GM10248 (cell line): ENCODE results near the gene STRN4.

Experiments used
- CTCF ChIA-PET: fragments of 300-600 bp; sonication (Branson Sonifier 250); formaldehyde crosslinking; extraction: SDS; loops from one replicate; lab custom pipeline; 2021; ENCODE audit warnings: antibody characterized with exemption; lab: Yijun Ruan, JAX
- POLR2A ChIA-PET: fragments of 350-650 bp; sonication (Branson Sonifier 250); formaldehyde crosslinking; extraction: SDS; loops from one replicate; lab custom pipeline; 2020; ENCODE audit warnings: antibody characterized with exemption; lab: Yijun Ruan, JAX
- DNase-seq: peaks from one replicate; pipeline ENCODE4 v3.0.0; 2012; ENCODE audit errors: extremely low spot score
- TF ChIP-seq, protein P1 (sequence below): IDR thresholded peaks from 2 replicates; pipeline ENCODE4 v1.5.1; 2012; ENCODE audit warnings: mild to moderate bottlenecking, low read depth; ENCODE audit errors: extremely low read depth, missing control alignments, control extremely low read depth

Gene STRN4

DNA sequence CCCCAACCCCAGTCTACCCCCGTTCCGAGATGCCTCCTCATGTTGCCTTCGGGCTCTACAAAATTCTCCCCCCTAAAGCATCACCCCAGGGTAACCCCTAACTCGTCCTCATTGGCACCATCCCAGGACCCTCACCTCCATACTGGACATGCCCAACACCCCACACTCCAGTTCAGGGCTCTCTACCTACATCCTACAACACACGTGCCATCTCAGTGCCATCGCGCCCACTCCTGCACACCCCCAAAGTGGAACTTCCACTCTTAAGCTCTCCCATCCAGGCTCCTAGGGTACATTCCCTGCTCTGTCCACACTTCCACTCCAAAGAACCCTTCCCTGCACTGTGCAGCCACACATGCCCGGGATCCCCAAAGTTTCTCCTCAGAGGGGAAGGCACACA is 1.2 kb downstream of the STRN4 start:
- POLR2A ChIA-PET: interaction anchor here (1.1 kb wide), 1 partner anchor 10 kb away, joined by 3 read pairs; no protein-coding TSS in a partner anchor
- DNase-seq: no peak
- TF ChIP-seq, protein P1, sequence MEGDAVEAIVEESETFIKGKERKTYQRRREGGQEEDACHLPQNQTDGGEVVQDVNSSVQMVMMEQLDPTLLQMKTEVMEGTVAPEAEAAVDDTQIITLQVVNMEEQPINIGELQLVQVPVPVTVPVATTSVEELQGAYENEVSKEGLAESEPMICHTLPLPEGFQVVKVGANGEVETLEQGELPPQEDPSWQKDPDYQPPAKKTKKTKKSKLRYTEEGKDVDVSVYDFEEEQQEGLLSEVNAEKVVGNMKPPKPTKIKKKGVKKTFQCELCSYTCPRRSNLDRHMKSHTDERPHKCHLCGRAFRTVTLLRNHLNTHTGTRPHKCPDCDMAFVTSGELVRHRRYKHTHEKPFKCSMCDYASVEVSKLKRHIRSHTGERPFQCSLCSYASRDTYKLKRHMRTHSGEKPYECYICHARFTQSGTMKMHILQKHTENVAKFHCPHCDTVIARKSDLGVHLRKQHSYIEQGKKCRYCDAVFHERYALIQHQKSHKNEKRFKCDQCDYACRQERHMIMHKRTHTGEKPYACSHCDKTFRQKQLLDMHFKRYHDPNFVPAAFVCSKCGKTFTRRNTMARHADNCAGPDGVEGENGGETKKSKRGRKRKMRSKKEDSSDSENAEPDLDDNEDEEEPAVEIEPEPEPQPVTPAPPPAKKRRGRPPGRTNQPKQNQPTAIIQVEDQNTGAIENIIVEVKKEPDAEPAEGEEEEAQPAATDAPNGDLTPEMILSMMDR: no peak
- CTCF ChIA-PET: interaction anchor here (1.0 to 1.9 kb wide), 7 partner anchors 9 to 72 kb away, joined by 3 to 7 read pairs (median 5); no protein-coding TSS in a partner anchor

DNA sequence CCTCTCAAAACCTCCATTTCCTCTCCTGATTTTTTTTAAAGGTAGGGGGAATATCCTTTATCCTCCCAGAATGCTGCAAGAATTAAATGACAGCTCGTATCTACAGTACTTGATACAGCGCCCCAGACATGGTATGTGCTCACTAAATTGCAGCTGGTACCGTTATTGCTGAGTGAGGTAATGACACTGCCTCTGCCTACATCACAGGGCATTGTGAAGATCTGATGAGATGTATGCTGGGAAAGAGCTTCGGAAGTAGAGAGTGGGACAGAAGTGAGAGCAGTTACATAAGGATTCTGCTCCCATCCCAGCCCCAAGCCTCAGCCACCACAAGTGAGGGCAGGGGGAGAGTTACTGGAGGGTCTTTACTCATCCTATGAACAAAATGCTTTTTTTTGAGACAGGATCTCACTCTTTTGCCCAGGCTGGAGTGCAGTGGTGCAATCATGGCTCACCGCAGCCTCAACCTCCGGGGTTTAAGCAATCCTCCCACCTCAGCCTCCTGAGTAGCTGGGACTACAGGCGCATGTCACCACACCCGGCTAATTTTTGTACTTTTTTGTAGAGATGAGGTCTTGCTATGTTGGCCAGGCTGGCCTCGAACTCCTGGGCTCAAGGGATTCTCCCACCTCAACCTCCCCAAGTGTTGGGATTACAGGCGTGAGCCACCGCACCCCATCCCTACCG is 2.1 kb downstream of the STRN4 start:
- ChIA-PET POLR2A (no interaction called here), CTCF (interaction anchor here (1.0 to 1.9 kb wide), 8 partner anchors 10 to 83 kb away, joined by 3 to 7 read pairs (median 4); partner anchors contain the start of gene DACT3)
- TF ChIP-seq, protein P1: no peak
- DNase-seq: no peak

DNA sequence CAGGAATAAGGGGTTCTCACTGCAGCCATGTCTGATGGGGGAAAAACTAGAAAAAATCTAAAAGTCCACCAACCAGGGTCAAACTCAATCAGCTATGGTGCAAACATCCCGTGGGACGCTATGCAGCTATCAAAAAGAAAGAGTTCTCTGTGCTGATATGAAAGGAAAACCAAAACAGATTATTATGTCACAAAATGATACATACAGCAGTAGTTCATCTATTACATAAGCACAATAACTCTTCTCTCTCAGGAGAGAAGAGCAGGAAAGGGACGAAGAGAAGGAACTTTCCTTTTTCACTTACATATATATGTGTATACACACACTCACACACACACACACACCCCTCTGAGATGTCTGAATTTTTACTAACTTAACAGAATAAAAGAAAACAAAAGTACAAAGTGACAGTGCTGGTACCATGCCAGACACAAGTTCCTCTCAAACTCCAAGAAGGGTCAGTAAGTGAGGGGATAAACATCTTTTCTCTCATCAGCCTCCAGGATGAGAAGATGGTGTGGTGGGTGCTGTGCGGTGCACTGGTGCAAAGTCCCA is 3.2 kb downstream of the STRN4 start:
- TF ChIP-seq, protein P1: no peak
- DNase-seq: no peak
- POLR2A ChIA-PET: no interaction called here
- CTCF ChIA-PET: interaction anchor here (1.2 to 3.4 kb wide), 5 partner anchors 11 to 97 kb away, joined by 4 to 22 read pairs (median 6); no protein-coding TSS in a partner anchor

DNA sequence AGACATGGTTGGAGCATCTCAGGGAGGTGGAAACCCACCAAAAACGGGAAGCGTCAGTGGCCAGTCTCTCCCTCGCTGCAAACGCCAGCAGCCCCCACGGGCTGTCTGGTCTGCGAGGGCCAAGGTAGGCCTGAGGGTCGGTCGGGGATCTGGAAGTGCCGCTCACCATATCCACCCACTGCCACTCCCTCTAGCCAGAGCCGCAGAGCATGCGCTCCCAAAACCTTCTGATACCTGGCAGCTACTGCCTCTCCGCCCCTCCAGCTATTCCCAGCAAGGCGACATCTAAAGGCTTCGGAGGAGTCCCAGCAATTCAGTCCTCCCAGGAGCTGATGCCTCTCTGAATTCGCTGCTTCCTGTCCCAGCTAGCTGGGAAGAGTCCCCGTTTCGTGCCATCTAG is 4.8 kb downstream of the STRN4 start:
- ChIA-PET CTCF (interaction anchor here (0.8 to 3.4 kb wide), 10 partner anchors 9 to 249 kb away, joined by 3 to 22 read pairs (median 4); no protein-coding TSS in a partner anchor), POLR2A (interaction anchor here (1.1 kb wide), 2 partner anchors 12 to 44 kb away, joined by 3 to 4 read pairs; no protein-coding TSS in a partner anchor)
- TF ChIP-seq, protein P1: no peak
- DNase-seq: no peak

DNA sequence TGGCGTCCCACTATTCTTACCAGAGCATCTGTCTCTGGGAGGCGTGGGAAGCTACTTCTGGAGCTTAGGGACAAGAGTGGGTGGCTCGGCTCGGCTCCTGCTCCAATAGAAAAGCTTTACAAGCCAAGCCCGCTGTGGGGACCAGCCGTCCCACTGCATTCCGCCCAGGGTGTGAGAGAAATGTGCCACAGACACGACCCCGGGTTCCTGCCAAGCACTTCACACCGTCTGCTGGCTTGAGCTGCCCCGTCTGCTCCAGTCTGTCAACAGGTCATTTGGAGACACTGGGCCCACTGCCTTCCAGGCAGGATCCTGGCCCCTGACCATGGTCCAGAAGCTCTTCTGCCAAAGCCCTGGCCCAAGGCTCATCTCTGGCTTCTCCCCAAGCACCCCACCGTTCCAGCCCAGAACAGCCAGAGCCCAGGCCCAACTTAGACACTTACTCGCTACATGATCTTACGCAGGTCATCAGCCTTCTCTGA is 6.9 kb downstream of the STRN4 start:
- no peak for DNase-seq
- ChIA-PET POLR2A (no interaction called here), CTCF (interaction anchor here (0.8 kb wide), 1 partner anchor 11 kb away, joined by 6 read pairs; no protein-coding TSS in a partner anchor)
- TF ChIP-seq, protein P1: no peak

DNA sequence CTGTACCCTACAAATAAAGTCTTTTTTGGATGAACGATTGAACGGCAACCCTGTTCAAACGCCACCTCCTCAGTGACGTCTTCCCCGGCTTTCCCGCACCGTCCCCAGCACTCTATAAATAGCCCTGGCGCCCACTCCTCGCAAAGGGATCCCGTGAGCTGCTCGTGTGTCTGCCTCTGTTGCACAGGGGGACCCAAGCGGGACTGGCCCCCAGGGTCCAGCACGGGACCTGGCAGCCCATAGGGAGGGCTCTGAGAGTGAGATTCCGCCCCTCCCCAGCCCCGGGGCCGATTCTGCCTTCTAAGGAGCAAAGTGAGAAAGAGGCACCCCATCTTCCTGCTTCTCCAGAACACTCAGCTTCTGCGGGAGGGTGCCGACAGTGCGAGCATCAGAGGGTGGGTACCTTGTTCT is 8.5 kb downstream of the STRN4 start:
- DNase-seq: no peak
- POLR2A ChIA-PET: interaction anchor here (0.6 kb wide), 1 partner anchor 40 kb away, joined by 11 read pairs; no protein-coding TSS in a partner anchor
- TF ChIP-seq, protein P1: no peak
- CTCF ChIA-PET: interaction anchor here (1.2 to 2.3 kb wide), 3 partner anchors 9 to 103 kb away, joined by 4 to 21 read pairs (median 4); no protein-coding TSS in a partner anchor
